Panc1 (cell line): Measurements from ENCODE around the gene RBM47. TPM values are rescaled to one million over a fixed set of nuclear protein-coding genes. Genes with fewer than 3 reads are reported as not detected.

Source experiments
- ATAC-seq: fragments of 200-7000 bp; cut with Tn5 transposase; 2 replicates; pipeline ENCODE4 v1.9.1; 2020; ENCODE audit warnings: mild to moderate bottlenecking, moderate library complexity
- BruUV-seq: library from RNA; stranded (reverse); fragments of 400-500 nt; replicated peaks from 2 replicates; lab custom pipeline; 2021; lab: Mats Ljungman, UMichigan
- CTCF ChIA-PET: fragments of 300-600 bp; sonication (Branson Sonifier 250); formaldehyde crosslinking; loops from one replicate; lab custom pipeline; 2022; ENCODE audit warnings: antibody characterized with exemption; lab: Charles Lee
- POLR2A ChIA-PET: fragments of 300-600 bp; sonication (Branson Sonifier 250); formaldehyde crosslinking; loops from one replicate; lab custom pipeline; 2022; ENCODE audit warnings: antibody characterized with exemption; lab: Charles Lee
- DNase-seq: peaks from one replicate; pipeline ENCODE4 v3.0.0-alpha.2; 2010; ENCODE audit warnings: low read depth, low spot score
- H3K27ac ChIP-seq: 2 replicates; pipeline ENCODE4 v1.5.1; 2011; ENCODE audit warnings: mild to moderate bottlenecking, low read length, inconsistent platforms
- H3K27me3 ChIP-seq: fragments of 200-500 bp; sonication (Bioruptor generic); 2 replicates; pipeline ENCODE4 v1.6.0; 2014; ENCODE audit warnings: low read length, inconsistent platforms; ENCODE audit not compliant: control insufficient read depth, insufficient read depth
- H3K36me3 ChIP-seq: fragments of 200-500 bp; sonication (Bioruptor generic); 2 replicates; pipeline ENCODE4 v1.5.1; 2014; ENCODE audit warnings: inconsistent platforms, mild to moderate bottlenecking, low read length, moderate library complexity; ENCODE audit not compliant: control insufficient read depth, insufficient read depth
- H3K4me1 ChIP-seq: 2 replicates; pipeline ENCODE4 v1.5.1; 2011; ENCODE audit warnings: inconsistent platforms, mild to moderate bottlenecking, low read length, moderate library complexity; ENCODE audit not compliant: control insufficient read depth, insufficient read depth
- H3K4me3 ChIP-seq, 2 experiments: 2 replicates each; pipeline ENCODE4 v1.5.1; 2011 to 2012; ENCODE audit warnings: low read depth in 2 of 2, low read length in 2 of 2, mild to moderate bottlenecking in 2 of 2, inconsistent platforms in 1 of 2, moderate library complexity in 1 of 2
- H3K9me3 ChIP-seq: fragments of 200-500 bp; sonication (Bioruptor generic); 2 replicates; pipeline ENCODE4 v1.5.1; 2014; ENCODE audit warnings: low read depth, mild to moderate bottlenecking, inconsistent platforms, low read length, moderate library complexity; ENCODE audit not compliant: control insufficient read depth, insufficient read depth
- POLR2AphosphoS5 ChIP-seq: IDR thresholded peaks from 2 replicates; pipeline ENCODE4 v1.6.1; 2012; ENCODE audit warnings: mild to moderate bottlenecking, low read depth, low read length, moderate library complexity
- SIN3A ChIP-seq: IDR thresholded peaks from 2 replicates; pipeline ENCODE4 v1.6.1; 2012; ENCODE audit warnings: low read depth, mild to moderate bottlenecking, low read length, moderate library complexity, borderline replicate concordance; ENCODE audit not compliant: insufficient read depth
- TCF7L2 ChIP-seq: IDR thresholded peaks from 2 replicates; pipeline ENCODE4 v1.6.1; 2011; ENCODE audit warnings: mild to moderate bottlenecking, low read depth, low read length, inconsistent platforms
- in situ Hi-C: cut with HindIII; loops from 2 replicates; pipeline ENCODE4 v1.10.0; 2016; ENCODE audit warnings: low sequenced_read_pairs, low pct_unique_long_range_greater_than_20kb
- intact Hi-C: fragments of 100-400 bp; cut with micrococcal nuclease; formaldehyde crosslinking; loops from one replicate; pipeline ENCODE4 v1.10.0; 2022; ENCODE audit not compliant: unreplicated experiment
- total RNA-seq: library from RNA; stranded (reverse); gene quantifications from one replicate; pipeline ENCODE4 v1.2.1, GENCODE V29; 2021; ENCODE audit not compliant: unreplicated experiment
- TF ChIP-seq, protein P1 (sequence below), 2 experiments: IDR thresholded peaks; 2 replicates each; pipeline ENCODE4 v1.6.1; 2011 to 2012; ENCODE audit warnings: low read depth in 2 of 2, control low read depth in 1 of 2, low read length in 1 of 2, mild to moderate bottlenecking in 1 of 2, moderate library complexity in 1 of 2; ENCODE audit not compliant: insufficient read depth in 1 of 2
- TF ChIP-seq, protein P2 (sequence below): fragments of 450-650 bp; IDR thresholded peaks from 2 replicates; pipeline ENCODE4 v1.5.1; 2017; ENCODE audit warnings: mild to moderate bottlenecking

The RBM47 gene
- total RNA-seq, 1 experiment from 2014 or later, result 2.0 TPM

DNA sequence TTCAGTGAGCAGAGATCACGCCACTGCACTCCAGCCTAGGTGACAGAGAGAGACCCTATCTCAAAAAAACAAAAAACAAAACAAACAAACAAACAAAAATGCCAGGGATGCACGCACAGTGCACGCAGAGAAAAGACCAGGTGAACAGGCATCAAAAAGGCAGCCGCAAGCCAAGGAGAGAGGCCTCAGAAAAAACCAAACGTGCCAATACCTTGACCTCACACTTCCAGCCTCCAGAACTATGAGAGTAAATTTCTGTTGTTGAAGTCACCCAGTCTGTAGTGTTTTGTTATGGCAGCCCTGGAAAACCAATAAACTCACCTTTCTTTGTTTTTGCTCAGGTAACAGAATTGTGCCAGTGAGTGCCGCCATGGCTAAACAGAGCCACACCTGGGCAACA, 228.6 kb downstream of the RBM47 start:
- peaks cover 4% of the 10 kb centered on the region; the same call in 1 of the 2 replicates for H3K4me1 ChIP-seq
- intact Hi-C loops (no loop called here), in situ Hi-C loops (no loop called here)
- ChIA-PET CTCF (no interaction called here), POLR2A (no interaction called here)
- BruUV-seq, result no TSS peak
- DNase-seq (no peak), ATAC-seq (no peak)
- no peaks in the 10 kb centered on the region for H3K27me3 ChIP-seq
- no peak overlapping the region for H3K4me3 ChIP-seq
- TF ChIP-seq, protein P1, sequence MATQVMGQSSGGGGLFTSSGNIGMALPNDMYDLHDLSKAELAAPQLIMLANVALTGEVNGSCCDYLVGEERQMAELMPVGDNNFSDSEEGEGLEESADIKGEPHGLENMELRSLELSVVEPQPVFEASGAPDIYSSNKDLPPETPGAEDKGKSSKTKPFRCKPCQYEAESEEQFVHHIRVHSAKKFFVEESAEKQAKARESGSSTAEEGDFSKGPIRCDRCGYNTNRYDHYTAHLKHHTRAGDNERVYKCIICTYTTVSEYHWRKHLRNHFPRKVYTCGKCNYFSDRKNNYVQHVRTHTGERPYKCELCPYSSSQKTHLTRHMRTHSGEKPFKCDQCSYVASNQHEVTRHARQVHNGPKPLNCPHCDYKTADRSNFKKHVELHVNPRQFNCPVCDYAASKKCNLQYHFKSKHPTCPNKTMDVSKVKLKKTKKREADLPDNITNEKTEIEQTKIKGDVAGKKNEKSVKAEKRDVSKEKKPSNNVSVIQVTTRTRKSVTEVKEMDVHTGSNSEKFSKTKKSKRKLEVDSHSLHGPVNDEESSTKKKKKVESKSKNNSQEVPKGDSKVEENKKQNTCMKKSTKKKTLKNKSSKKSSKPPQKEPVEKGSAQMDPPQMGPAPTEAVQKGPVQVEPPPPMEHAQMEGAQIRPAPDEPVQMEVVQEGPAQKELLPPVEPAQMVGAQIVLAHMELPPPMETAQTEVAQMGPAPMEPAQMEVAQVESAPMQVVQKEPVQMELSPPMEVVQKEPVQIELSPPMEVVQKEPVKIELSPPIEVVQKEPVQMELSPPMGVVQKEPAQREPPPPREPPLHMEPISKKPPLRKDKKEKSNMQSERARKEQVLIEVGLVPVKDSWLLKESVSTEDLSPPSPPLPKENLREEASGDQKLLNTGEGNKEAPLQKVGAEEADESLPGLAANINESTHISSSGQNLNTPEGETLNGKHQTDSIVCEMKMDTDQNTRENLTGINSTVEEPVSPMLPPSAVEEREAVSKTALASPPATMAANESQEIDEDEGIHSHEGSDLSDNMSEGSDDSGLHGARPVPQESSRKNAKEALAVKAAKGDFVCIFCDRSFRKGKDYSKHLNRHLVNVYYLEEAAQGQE (IDR thresholded peaks at IDR 0.05; ENCODE audit: insufficient read depth in 1 of 2, low read depth in 2 of 2, low read length in 1 of 2), result no peak
- TF ChIP-seq POLR2AphosphoS5 (no peak), SIN3A (no peak), TCF7L2 (no peak)
- no peak overlapping the region for H3K27ac ChIP-seq
- no peaks in the 10 kb centered on the region for H3K9me3 ChIP-seq
- H3K36me3 ChIP-seq, result no peaks in the 10 kb centered on the region

DNA sequence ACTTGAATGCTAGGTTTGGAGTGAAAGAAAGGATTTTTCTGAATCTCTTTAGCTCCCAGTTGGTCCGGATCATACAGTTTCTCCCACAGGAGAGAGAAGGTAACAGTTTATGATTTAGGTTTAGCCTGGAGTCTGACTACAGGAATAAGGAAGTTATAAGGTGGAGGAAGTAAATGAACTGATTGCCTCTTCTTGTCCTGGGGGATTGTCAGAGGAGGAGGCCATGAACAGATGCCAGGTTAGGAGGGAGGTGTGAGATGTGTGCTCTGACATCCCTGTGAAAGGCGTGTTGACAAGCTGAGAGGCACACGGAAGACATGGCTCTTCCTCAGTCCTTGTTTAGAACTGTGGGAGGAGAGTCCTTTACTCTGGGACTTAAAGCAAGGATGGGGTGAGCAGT, 230.1 kb downstream of the RBM47 start:
- intact Hi-C loops (no loop called here), in situ Hi-C loops (no loop called here)
- ChIA-PET POLR2A (no interaction called here), CTCF (no interaction called here)
- Histone ChIP-seq H3K4me3 (no peak overlapping the region), H3K9me3 (no peaks in the 10 kb centered on the region), H3K36me3 (no peaks in the 10 kb centered on the region), H3K27me3 (no peaks in the 10 kb centered on the region), H3K4me1 (peaks cover 4% of the 10 kb centered on the region; the same call in 1 of the 2 replicates), H3K27ac (no peak overlapping the region)
- TF ChIP-seq, protein P2, sequence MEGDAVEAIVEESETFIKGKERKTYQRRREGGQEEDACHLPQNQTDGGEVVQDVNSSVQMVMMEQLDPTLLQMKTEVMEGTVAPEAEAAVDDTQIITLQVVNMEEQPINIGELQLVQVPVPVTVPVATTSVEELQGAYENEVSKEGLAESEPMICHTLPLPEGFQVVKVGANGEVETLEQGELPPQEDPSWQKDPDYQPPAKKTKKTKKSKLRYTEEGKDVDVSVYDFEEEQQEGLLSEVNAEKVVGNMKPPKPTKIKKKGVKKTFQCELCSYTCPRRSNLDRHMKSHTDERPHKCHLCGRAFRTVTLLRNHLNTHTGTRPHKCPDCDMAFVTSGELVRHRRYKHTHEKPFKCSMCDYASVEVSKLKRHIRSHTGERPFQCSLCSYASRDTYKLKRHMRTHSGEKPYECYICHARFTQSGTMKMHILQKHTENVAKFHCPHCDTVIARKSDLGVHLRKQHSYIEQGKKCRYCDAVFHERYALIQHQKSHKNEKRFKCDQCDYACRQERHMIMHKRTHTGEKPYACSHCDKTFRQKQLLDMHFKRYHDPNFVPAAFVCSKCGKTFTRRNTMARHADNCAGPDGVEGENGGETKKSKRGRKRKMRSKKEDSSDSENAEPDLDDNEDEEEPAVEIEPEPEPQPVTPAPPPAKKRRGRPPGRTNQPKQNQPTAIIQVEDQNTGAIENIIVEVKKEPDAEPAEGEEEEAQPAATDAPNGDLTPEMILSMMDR, result no peak
- TF ChIP-seq TCF7L2 (no peak), POLR2AphosphoS5 (no peak), SIN3A (no peak)
- TF ChIP-seq, protein P1 (IDR thresholded peaks at IDR 0.05; ENCODE audit: insufficient read depth in 1 of 2, low read depth in 2 of 2, low read length in 1 of 2), result no peak
- DNase-seq (no peak), ATAC-seq (no peak)
- no TSS peak for BruUV-seq
